GM18508 (cell line): ENCODE data around the gene SKP1.
"Not testable (repeated sequence)": the region's sequence is repeated elsewhere in the genome, so short reads cannot be mapped to it uniquely, and the experiment has no call there.

Experiments used
- ATAC-seq: cut with Tn5 transposase; IDR thresholded peaks from one replicate; pipeline ENCODE4 v1.9.1; 2021; ENCODE audit warnings: moderate number of reproducible peaks; ENCODE audit not compliant: insufficient read depth, unreplicated experiment

SKP1 gene

DNA sequence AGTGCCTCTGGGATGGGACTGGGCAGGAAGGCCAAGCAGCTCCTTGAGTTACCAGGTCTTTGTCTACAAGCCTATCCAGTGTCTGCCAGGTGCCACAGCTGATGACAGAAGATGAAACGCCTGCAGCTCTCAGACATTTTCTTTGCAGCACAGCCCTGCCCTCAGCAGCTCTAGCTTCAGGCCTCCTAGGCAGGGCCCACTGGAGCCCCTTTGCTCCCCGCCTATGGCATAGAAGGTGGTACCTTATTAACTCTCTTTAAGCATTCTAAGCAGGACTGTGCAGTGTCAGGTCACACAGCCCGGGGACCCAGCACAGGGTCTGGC lies 1.3 kb upstream of the SKP1 start:
- ATAC-seq, result no peak

GRCh38 chr5:134177369-134178095 lies 782 bp upstream of the SKP1 start:
- no peak for ATAC-seq

GRCh38 chr5:134175921-134176510 lies 734 bp downstream of the SKP1 start:
- no peak for ATAC-seq

- no peak for ATAC-seq
Observed at GRCh38 chr5:134174841-134175839, 1.6 kb downstream of the SKP1 start.

GRCh38 chr5:134171972-134172371 lies 4.8 kb downstream of the SKP1 start:
- no peak for ATAC-seq

DNA sequence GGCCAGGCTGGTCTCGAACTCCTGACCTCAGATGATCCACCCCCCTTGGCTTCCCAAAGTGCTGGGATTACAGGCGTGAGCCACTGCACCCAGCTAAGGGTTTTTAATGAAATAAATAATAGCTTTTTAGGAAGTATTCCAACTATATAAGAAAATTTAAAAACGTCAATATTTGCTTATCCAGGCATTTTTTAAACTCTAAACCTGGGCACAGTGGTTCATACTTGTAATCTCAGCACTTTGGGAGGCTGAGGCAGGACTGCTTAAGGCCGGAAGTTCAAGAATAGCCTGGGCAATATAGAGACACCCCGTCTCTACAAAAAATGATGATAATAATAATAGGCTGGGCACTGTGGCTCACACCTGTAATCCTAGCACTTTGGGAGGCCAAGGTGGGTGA lies 14.2 kb downstream of the SKP1 start:
- ATAC-seq, result no peak

GRCh38 chr5:134161513-134162395 lies 15.0 kb downstream of the SKP1 start:
- ATAC-seq, result no peak

DNA sequence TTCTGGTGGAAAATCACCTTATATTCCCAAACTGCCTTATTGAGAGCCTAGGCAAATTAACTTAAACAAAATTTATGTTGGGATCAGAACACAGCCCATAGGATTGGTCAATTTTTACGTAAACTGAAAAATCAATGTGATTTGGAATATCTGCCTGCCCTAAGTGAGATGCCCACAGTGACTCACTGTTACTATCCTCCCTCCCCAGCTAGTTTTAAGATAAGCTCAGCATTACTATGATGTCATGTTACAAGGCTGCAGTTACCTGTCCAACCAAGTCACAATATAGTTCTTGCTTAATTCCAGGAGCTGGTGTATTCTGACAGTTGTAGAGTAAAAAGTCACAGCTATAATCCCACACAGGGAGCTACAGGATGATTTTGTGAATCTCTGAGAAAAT lies 23.1 kb downstream of the SKP1 start:
- no peak for ATAC-seq

GRCh38 chr5:134153241-134153640 lies 23.5 kb downstream of the SKP1 start:
- no peak for ATAC-seq

- not testable (repeated sequence) for ATAC-seq
Observed at GRCh38 chr5:134152173-134152832, 24.4 kb downstream of the SKP1 start.

- no peak for ATAC-seq
Observed at GRCh38 chr5:134151723-134152122, 25.0 kb downstream of the SKP1 start.

- no peak for ATAC-seq
Observed at GRCh38 chr5:134149571-134150303, 27.0 kb downstream of the SKP1 start.

DNA sequence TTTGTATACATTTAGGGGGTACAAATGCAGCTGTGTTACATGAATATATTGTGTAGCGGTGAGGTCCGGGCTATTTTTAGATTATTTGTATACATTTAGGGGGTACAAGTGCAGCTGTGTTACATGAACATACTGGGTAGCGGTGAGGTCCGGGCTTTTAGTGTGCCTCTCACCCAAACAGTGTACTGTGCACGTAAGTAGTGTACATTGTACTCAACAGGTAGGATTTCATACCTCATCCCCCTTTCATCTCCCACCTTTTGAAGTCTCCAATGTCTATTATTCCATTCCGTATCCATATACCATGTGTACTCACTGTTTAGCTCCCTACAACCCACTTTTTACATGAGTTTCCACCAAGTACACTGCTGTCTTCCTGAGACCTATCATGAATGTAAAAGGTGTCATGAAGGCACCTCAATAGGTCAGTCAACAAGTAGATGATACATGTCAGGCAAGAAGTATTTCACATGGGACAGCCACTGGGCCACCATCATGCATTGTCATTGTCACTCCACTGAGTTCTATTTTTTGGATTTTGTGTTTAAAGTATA lies 27.7 kb downstream of the SKP1 start:
- no peak for ATAC-seq

- ATAC-seq, result no peak
Observed at GRCh38 chr5:134148316-134148715, 28.4 kb downstream of the SKP1 start.

GRCh38 chr5:134146651-134147518 lies 29.9 kb downstream of the SKP1 start:
- ATAC-seq, result no peak

GRCh38 chr5:134145779-134146581 lies 30.8 kb downstream of the SKP1 start:
- no peak for ATAC-seq
